Ovary (tissue), 9 donors: Measurements from ENCODE around the gene LYSMD3. TPM values are rescaled to one million over a fixed set of nuclear protein-coding genes. Genes with fewer than 3 reads are reported as not detected.

Experiments used
- DNase-seq, 5 donors: peaks; one replicate each; pipeline ENCODE4 v3.0.0-alpha.2; 2019 to 2020
- H3K27ac ChIP-seq, 2 donors: fragments of 200-600 bp; one replicate each; pipeline versions ENCODE4 v1.5.1 to v1.8.0; 2019 to 2022
- H3K27me3 ChIP-seq: fragments of 200-600 bp; one replicate; pipeline ENCODE4 v1.8.0; 2022
- H3K36me3 ChIP-seq: fragments of 200-600 bp; sonication (generic); one replicate; pipeline ENCODE4 v1.5.1; 2019
- H3K4me1 ChIP-seq: one replicate; pipeline ENCODE4 v1.8.1; 2013; ENCODE audit warnings: mild to moderate bottlenecking, moderate library complexity; ENCODE audit not compliant: insufficient read depth
- H3K4me3 ChIP-seq: fragments of 200-600 bp; sonication (generic); one replicate; pipeline ENCODE4 v1.5.1; 2017
- H3K9me3 ChIP-seq, 2 donors: fragments of 200-600 bp in 1 of 2; sonication (generic) in 1 of 2; one replicate each; pipeline versions ENCODE4 v1.5.1 to v1.8.1; 2013 to 2019; ENCODE audit warnings: mild to moderate bottlenecking in 1 of 2, moderate library complexity in 1 of 2
- EP300 ChIP-seq: sonication (generic); formaldehyde crosslinking; IDR thresholded peaks from one replicate; pipeline ENCODE4 v1.6.1; 2017; ENCODE audit warnings: antibody characterized with exemption
- POLR2A ChIP-seq: fragments of 450-650 bp; IDR thresholded peaks from one replicate; pipeline ENCODE4 v1.6.1; 2017; ENCODE audit warnings: antibody characterized with exemption, mild to moderate bottlenecking, moderate library complexity
- WGBS, 3 donors: extraction: QIAGEN DNeasy Blood & Tissue Kit in 1 of 3; methylation state at CpG; one replicate each; pipeline versions ENCODE4 v1.1.5 to v1.1.7; 2013 to 2017; 5-methylcytosine and 5-hydroxymethylcytosine counted together
- intact Hi-C, 4 donors: fragments of 100-400 bp; cut with DNase I; formaldehyde crosslinking; loops; one replicate each; pipeline versions ENCODE4 v1.11.0 to v1.15.1; 2022 to 2023
- polyA plus RNA-seq, 2 donors: library from polyadenylated mRNA; stranded (reverse); fragments of 200-250 nt in 1 of 2; fragments of 350-450 nt in 1 of 2; fragmentation: Illumina TruSeq in 1 of 2; extraction: RNeasy Lipid Tissue Mini Kit (QIAGEN cat#74804) in 1 of 2; gene quantifications; one replicate each; pipeline ENCODE4 v1.2.3, GENCODE V29; 2013 to 2014
- total RNA-seq, 7 donors: library from RNA; depleted of rRNA in 2 of 7; stranded (reverse); fragments of >200 nt in 2 of 7; fragmentation: NEBNext Ultra II Directional in 3 of 7; extraction: Animal tissue kit (Norgen Biotek cat#: 25700) in 3 of 7; gene quantifications; one replicate each; pipeline versions ENCODE4 v1.1.0 to v1.2.4, GENCODE V29; 2016 to 2023
- TF ChIP-seq, protein P1 (sequence below), 3 donors: fragments of 450-650 bp in 2 of 3; fragments of 200-600 bp in 1 of 3; IDR thresholded peaks; one replicate each; pipeline versions ENCODE4 v1.5.1 to v1.8.0; 2016 to 2022; ENCODE audit warnings: antibody characterized with exemption in 3 of 3, mild to moderate bottlenecking in 1 of 3
- donor health status: DM: no; HTN: no; CAD: no; lungs with moderate emphysema.
- donor health status: DM: no; HTN: no; CAD: no.
- donor health status: Bipolar disorder and iron deficiency.
- donor health status: DM: yes; HTN: yes; CAD: no.
- donor health status: DM: no; HTN: no; CAD: no.
- donor health status: DM: yes; HTN: yes; CAD: no.

Gene LYSMD3
- total and polyA plus RNA-seq, 9 donors = 10.7 to 26.8 (median 23.0) TPM

DNA sequence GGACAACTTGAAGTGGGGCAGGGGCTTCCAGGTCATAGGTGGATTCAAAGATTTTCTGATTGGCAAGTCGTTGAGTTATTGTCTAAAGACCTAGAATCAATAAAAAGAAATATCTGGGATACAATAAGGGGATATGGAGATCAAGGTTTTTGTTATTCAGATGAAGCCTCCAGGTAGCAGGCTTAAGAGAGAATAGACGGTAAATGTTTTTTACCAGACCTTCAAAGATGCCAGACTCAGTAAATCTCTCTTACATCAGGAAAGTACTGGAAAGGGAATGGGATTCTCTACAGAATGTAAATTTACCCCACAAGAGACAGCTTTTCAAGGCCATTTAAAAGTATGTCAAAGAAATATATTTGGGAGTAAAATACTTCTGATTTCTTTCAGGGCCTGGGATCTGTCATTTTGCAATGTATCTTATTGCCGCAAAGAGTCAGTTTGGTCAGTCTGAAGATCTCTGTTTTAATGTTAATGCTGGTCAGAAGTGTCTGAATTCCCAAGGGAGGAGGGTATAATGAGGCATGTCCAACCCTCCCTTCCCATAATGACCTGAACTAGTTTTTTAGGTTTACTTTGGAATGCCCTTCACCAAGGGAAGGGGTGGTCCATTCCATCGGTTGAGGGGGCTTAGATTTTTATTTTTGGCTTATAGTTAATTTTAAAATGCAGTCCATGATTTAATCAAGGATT is 13.6 kb upstream of the LYSMD3 start:
- H3K27ac ChIP-seq = no peak overlapping the region
- TF ChIP-seq POLR2A (no peak), EP300 (no peak)
- TF ChIP-seq, protein P1, sequence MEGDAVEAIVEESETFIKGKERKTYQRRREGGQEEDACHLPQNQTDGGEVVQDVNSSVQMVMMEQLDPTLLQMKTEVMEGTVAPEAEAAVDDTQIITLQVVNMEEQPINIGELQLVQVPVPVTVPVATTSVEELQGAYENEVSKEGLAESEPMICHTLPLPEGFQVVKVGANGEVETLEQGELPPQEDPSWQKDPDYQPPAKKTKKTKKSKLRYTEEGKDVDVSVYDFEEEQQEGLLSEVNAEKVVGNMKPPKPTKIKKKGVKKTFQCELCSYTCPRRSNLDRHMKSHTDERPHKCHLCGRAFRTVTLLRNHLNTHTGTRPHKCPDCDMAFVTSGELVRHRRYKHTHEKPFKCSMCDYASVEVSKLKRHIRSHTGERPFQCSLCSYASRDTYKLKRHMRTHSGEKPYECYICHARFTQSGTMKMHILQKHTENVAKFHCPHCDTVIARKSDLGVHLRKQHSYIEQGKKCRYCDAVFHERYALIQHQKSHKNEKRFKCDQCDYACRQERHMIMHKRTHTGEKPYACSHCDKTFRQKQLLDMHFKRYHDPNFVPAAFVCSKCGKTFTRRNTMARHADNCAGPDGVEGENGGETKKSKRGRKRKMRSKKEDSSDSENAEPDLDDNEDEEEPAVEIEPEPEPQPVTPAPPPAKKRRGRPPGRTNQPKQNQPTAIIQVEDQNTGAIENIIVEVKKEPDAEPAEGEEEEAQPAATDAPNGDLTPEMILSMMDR (IDR thresholded peaks at IDR 0.05) = no peak
- WGBS, 3 donors = 54 to 74% (median 68%) methylated on average over 4 of the region's 4 CpGs
- H3K27me3 ChIP-seq = no peaks in the 10 kb centered on the region
- no peak for DNase-seq
- intact Hi-C loops = no loop called here
- no peaks in the 10 kb centered on the region for H3K36me3 ChIP-seq
- H3K4me3 ChIP-seq = no peak overlapping the region
- H3K4me1 ChIP-seq = no peaks in the 10 kb centered on the region
- H3K9me3 ChIP-seq = no peaks in the 10 kb centered on the region

DNA sequence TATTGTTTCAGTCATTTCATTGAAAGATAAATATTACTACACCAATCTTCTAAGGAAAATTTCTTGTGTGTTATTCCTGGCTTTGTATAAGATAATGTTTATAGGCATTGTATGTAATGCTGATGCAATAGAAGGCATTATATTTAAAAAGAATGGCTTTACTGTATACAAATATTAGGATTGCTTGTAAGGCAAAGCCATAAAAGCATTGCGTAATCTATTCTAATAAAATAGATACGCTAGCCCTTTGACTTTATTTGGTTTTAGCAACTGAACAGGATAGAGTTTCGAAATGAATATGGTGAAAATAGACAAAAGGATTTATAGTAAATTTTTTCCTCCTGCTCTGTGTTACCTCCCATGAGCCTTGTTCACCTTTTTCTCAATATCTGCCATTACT is 5.5 kb upstream of the LYSMD3 start:
- intact Hi-C loops = no loop called here
- DNase-seq = no peak
- no peak overlapping the region for H3K4me3 ChIP-seq
- H3K36me3 ChIP-seq = no peaks in the 10 kb centered on the region
- peaks cover 2% of the 10 kb centered on the region for H3K4me1 ChIP-seq
- no peak overlapping the region for H3K27ac ChIP-seq
- no peaks in the 10 kb centered on the region for H3K27me3 ChIP-seq
- TF ChIP-seq POLR2A (no peak), EP300 (no peak)
- TF ChIP-seq, protein P1 (IDR thresholded peaks at IDR 0.05) = no peak
- 92 to 94% (median 93%) methylated on average over 3 of the region's 3 CpGs for WGBS, 3 donors
- no peaks in the 10 kb centered on the region for H3K9me3 ChIP-seq

DNA sequence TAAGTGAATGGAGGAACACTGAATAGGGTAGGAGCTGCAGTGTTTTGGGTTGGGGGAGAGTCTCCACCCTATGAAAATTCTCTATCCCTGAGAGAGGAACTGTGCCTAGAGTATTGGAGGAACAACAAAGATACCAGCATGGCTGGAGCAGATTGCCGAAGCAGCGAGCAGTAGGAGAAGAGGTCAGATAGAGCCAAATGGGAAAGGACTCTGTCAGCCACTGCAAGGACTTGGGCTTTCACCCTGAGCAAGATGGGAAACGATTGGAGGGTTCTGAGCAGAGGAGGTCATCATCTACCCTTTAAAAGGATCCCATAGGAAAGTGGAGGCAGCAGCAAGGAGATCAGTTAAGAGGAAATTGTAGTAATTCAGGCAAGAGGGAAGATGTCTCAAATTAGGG is 4.4 kb upstream of the LYSMD3 start:
- Histone ChIP-seq H3K4me3 (no peak overlapping the region), H3K36me3 (no peaks in the 10 kb centered on the region), H3K27ac (no peak overlapping the region), H3K4me1 (peaks cover 2% of the 10 kb centered on the region), H3K27me3 (no peaks in the 10 kb centered on the region), H3K9me3 (no peaks in the 10 kb centered on the region)
- intact Hi-C loops = no loop called here
- TF ChIP-seq, protein P1 (IDR thresholded peaks at IDR 0.05) = no peak
- TF ChIP-seq EP300 = no peak
- DNase-seq = no peak
- 65 to 73% (median 72%) methylated on average over 3 of the region's 3 CpGs for WGBS, 3 donors

DNA sequence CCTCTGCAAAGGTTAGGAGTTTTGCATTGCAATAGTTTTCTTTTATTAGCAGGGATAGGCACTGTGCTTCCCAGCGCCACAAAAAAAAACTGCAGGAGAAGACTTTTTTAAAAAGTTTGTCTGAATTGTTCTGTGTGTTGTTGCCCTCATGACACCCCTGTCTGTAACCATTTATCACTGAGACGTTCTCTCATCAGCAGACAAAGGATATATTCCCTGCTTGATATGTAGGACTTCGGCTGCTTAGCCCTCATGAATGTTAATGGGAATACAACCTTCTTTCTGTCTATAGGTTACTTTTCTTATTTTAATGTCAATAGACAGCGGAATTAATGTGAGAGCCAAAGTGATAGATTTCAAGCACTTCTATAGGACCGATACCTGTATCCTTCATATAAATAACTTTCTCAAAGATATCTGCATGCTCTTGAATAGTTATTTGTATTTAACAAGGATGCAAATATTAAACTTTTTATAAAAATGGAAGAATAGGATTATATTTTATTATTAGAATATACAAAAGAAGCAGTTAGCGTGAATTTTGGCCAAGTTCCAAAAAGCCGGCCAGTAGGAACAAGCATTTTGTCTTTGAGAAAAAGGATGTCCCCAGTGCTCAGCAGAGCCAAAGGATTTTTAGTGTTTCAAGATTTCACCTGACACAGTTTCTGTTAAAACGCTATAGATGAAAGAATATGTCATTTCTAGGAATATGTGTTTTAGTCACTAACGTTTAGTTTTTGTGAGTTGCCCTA is 1.5 kb upstream of the LYSMD3 start:
- peaks cover 2% of the 10 kb centered on the region for H3K4me1 ChIP-seq
- no peak overlapping the region for H3K27ac ChIP-seq
- no peak overlapping the region for H3K4me3 ChIP-seq
- intact Hi-C loops = no loop called here
- WGBS, 3 donors = 26 to 41% (median 41%) methylated on average over 9 of the region's 9 CpGs
- no peaks in the 10 kb centered on the region for H3K36me3 ChIP-seq
- peak in 2 of 5 donors; percentile 27 to 33 for DNase-seq
- no peaks in the 10 kb centered on the region for H3K9me3 ChIP-seq
- TF ChIP-seq, protein P1 (IDR thresholded peaks at IDR 0.05) = no peak
- TF ChIP-seq EP300 (no peak), POLR2A (no peak)
- H3K27me3 ChIP-seq = no peaks in the 10 kb centered on the region
